ENCODE results near the gene CDH5.

GRCh38 chr16:66360624-66361324, 5.7 kb upstream of the CDH5 start:
- TF ChIP-seq POLR2AphosphoS5 (IDR thresholded peaks at IDR 0.05; ENCODE audit: low read depth, low read length) (no peak), CTCF (IDR thresholded peaks at IDR 0.05) (no peak), NRF1 (IDR thresholded peaks at IDR 0.05; ENCODE audit: low read depth, low read length) (no peak), REST (IDR thresholded peaks at IDR 0.05; ENCODE audit: low read depth, low read length) (no peak), SMC3 (IDR thresholded peaks at IDR 0.05; ENCODE audit: low read depth, low read length) (no peak)
